Activated CD8-positive, alpha-beta memory T cell treated with anti-CD3 and anti-CD28 coated beads, Interleukin-2, amount 10 ng/mL, durations not matched to agents 7 days and 5 days (primary cell): ENCODE measurements around the gene HIGD1A. TPM values are rescaled to one million over a fixed set of nuclear protein-coding genes. Genes with fewer than 3 reads are reported as not detected.

Experiments
- ATAC-seq: fragments of 150-1000 bp; cut with Tn5 transposase; one replicate; pipeline ENCODE4 v1.10.0; 2021; ENCODE audit warnings: moderate library complexity
- CTCF ChIA-PET: fragments of 350-600 bp; sonication (Branson Sonifier 250); formaldehyde crosslinking; loops from one replicate; lab custom pipeline; 2021; ENCODE audit warnings: antibody characterized with exemption; lab: Charles Lee
- DNase-seq: peaks from one replicate; pipeline ENCODE4 v3.0.0-alpha.2; 2020
- H3K27ac Mint-ChIP-seq: one replicate; pipeline ENCODE4 v1.8.0; 2021; ENCODE audit warnings: mild to moderate bottlenecking, mixed read lengths
- H3K27me3 Mint-ChIP-seq: one replicate; pipeline ENCODE4 v1.8.0; 2021; ENCODE audit warnings: mixed read lengths
- H3K36me3 Mint-ChIP-seq: one replicate; pipeline ENCODE4 v1.8.0; 2021; ENCODE audit warnings: mild to moderate bottlenecking, mixed read lengths
- H3K4me1 Mint-ChIP-seq: one replicate; pipeline ENCODE4 v1.8.0; 2021; ENCODE audit warnings: mixed read lengths
- H3K4me3 Mint-ChIP-seq: one replicate; pipeline ENCODE4 v1.8.0; 2021; ENCODE audit warnings: mild to moderate bottlenecking, moderate library complexity, mixed read lengths
- H3K9me3 Mint-ChIP-seq: one replicate; pipeline ENCODE4 v1.8.0; 2022; ENCODE audit warnings: low read depth, mixed read lengths
- total RNA-seq, 2 experiments: library from RNA; stranded (reverse); gene quantifications; one replicate each; pipeline ENCODE4 v1.2.3, GENCODE V29; 2021

HIGD1A gene
- total RNA-seq, 2 experiments from 2014 or later, result 53.6 to 71.1 TPM

GRCh38 chr3:42745291-42745745 is 59.0 kb downstream of the HIGD1A start:
- Mint-ChIP-seq H3K27me3 (no peaks in the 10 kb centered on the region), H3K9me3 (no peaks in the 10 kb centered on the region), H3K27ac (no peak overlapping the region), H3K4me3 (no peak overlapping the region), H3K36me3 (no peaks in the 10 kb centered on the region), H3K4me1 (peaks cover 14% of the 10 kb centered on the region)
- no peak for DNase-seq
- no peak for ATAC-seq
- CTCF ChIA-PET, result interaction anchor here (0.8 to 3.6 kb wide), 14 partner anchors 9 to 238 kb away, joined by 3 to 17 read pairs (median 4); partner anchors contain the start of genes SEC22C and SS18L2

- Mint-ChIP-seq H3K9me3 (no peaks in the 10 kb centered on the region), H3K4me1 (peaks cover 13% of the 10 kb centered on the region), H3K27me3 (no peaks in the 10 kb centered on the region), H3K36me3 (no peaks in the 10 kb centered on the region), H3K4me3 (no peak overlapping the region), H3K27ac (no peak overlapping the region)
- DNase-seq (peak; percentile 12), ATAC-seq (no peak)
- CTCF ChIA-PET, result interaction anchor here (0.8 to 3.6 kb wide), 14 partner anchors 11 to 241 kb away, joined by 3 to 17 read pairs (median 5); partner anchors contain the start of genes SEC22C, SS18L2 and VIPR1
Observed at GRCh38 chr3:42743204-42743995, 60.9 kb downstream of the HIGD1A start.

- DNase-seq (peak; percentile 39), ATAC-seq (no peak)
- Mint-ChIP-seq H3K4me1 (peaks cover 6% of the 10 kb centered on the region), H3K9me3 (no peaks in the 10 kb centered on the region), H3K36me3 (no peaks in the 10 kb centered on the region), H3K27me3 (no peaks in the 10 kb centered on the region), H3K27ac (no peak overlapping the region), H3K4me3 (no peak overlapping the region)
- CTCF ChIA-PET, result interaction anchor here (1.1 to 1.9 kb wide), 3 partner anchors 66 to 160 kb away, joined by 4 to 5 read pairs (median 5); partner anchors contain the start of gene SEC22C
Observed at GRCh38 chr3:42742688-42743087, 61.6 kb downstream of the HIGD1A start.

GRCh38 chr3:42742259-42742658 is 62.0 kb downstream of the HIGD1A start:
- H3K4me3 Mint-ChIP-seq, result no peak overlapping the region
- CTCF ChIA-PET, result interaction anchor here (1.1 to 1.9 kb wide), 3 partner anchors 65 to 160 kb away, joined by 4 to 5 read pairs (median 5); partner anchors contain the start of gene SEC22C
- no peaks in the 10 kb centered on the region for H3K9me3 Mint-ChIP-seq
- DNase-seq (peak; percentile 29), ATAC-seq (no peak)
- H3K4me1 Mint-ChIP-seq, result peaks cover 2% of the 10 kb centered on the region
- H3K27ac Mint-ChIP-seq, result no peak overlapping the region
- no peaks in the 10 kb centered on the region for H3K27me3 Mint-ChIP-seq
- H3K36me3 Mint-ChIP-seq, result no peaks in the 10 kb centered on the region

GRCh38 chr3:42741796-42742195 is 62.5 kb downstream of the HIGD1A start:
- H3K27me3 Mint-ChIP-seq, result no peaks in the 10 kb centered on the region
- no peaks in the 10 kb centered on the region for H3K4me1 Mint-ChIP-seq
- H3K9me3 Mint-ChIP-seq, result no peaks in the 10 kb centered on the region
- CTCF ChIA-PET, result interaction anchor here (1.6 to 1.9 kb wide), 2 partner anchors 65 to 89 kb away, joined by 4 to 5 read pairs; no protein-coding TSS in a partner anchor
- H3K36me3 Mint-ChIP-seq, result no peaks in the 10 kb centered on the region
- ATAC-seq, result no peak
- no peak for DNase-seq
- no peak overlapping the region for H3K27ac Mint-ChIP-seq
- no peak overlapping the region for H3K4me3 Mint-ChIP-seq

GRCh38 chr3:42739401-42740158 is 64.7 kb downstream of the HIGD1A start:
- Mint-ChIP-seq H3K27ac (no peak overlapping the region), H3K36me3 (no peaks in the 10 kb centered on the region), H3K9me3 (no peaks in the 10 kb centered on the region), H3K4me1 (no peaks in the 10 kb centered on the region), H3K27me3 (no peaks in the 10 kb centered on the region), H3K4me3 (no peak overlapping the region)
- CTCF ChIA-PET, result interaction anchor here (0.9 kb wide), 1 partner anchor 98 kb away, joined by 3 read pairs; no protein-coding TSS in a partner anchor
- DNase-seq (peak; percentile 14), ATAC-seq (no peak)

- DNase-seq (no peak), ATAC-seq (no peak)
- Mint-ChIP-seq H3K4me3 (no peak overlapping the region), H3K27ac (no peak overlapping the region), H3K9me3 (no peaks in the 10 kb centered on the region), H3K36me3 (no peaks in the 10 kb centered on the region), H3K4me1 (no peaks in the 10 kb centered on the region), H3K27me3 (no peaks in the 10 kb centered on the region)
- CTCF ChIA-PET, result no interaction called here
Observed at GRCh38 chr3:42736531-42736930, 67.8 kb downstream of the HIGD1A start.

- H3K9me3 Mint-ChIP-seq, result no peaks in the 10 kb centered on the region
- ATAC-seq (no peak), DNase-seq (no peak)
- H3K4me3 Mint-ChIP-seq, result no peak overlapping the region
- no peak overlapping the region for H3K27ac Mint-ChIP-seq
- no peaks in the 10 kb centered on the region for H3K4me1 Mint-ChIP-seq
- CTCF ChIA-PET, result interaction anchor here (1.1 to 1.6 kb wide), 2 partner anchors 10 to 12 kb away, joined by 4 to 5 read pairs; no protein-coding TSS in a partner anchor
- H3K36me3 Mint-ChIP-seq, result no peaks in the 10 kb centered on the region
- no peaks in the 10 kb centered on the region for H3K27me3 Mint-ChIP-seq
Observed at GRCh38 chr3:42736081-42736480, 68.2 kb downstream of the HIGD1A start.

GRCh38 chr3:42735615-42736014 is 68.7 kb downstream of the HIGD1A start:
- H3K36me3 Mint-ChIP-seq, result no peaks in the 10 kb centered on the region
- peak; percentile 23 for DNase-seq
- no peak for ATAC-seq
- CTCF ChIA-PET, result interaction anchor here (1.1 to 1.6 kb wide), 2 partner anchors 10 to 12 kb away, joined by 4 to 5 read pairs; no protein-coding TSS in a partner anchor
- no peaks in the 10 kb centered on the region for H3K27me3 Mint-ChIP-seq
- H3K27ac Mint-ChIP-seq, result no peak overlapping the region
- no peaks in the 10 kb centered on the region for H3K9me3 Mint-ChIP-seq
- H3K4me3 Mint-ChIP-seq, result no peak overlapping the region
- H3K4me1 Mint-ChIP-seq, result no peaks in the 10 kb centered on the region

GRCh38 chr3:42735019-42735418 is 69.3 kb downstream of the HIGD1A start:
- H3K4me3 Mint-ChIP-seq, result no peak overlapping the region
- H3K36me3 Mint-ChIP-seq, result no peaks in the 10 kb centered on the region
- H3K27ac Mint-ChIP-seq, result no peak overlapping the region
- H3K27me3 Mint-ChIP-seq, result no peaks in the 10 kb centered on the region
- CTCF ChIA-PET, result interaction anchor here (1.1 to 1.6 kb wide), 3 partner anchors 10 to 13 kb away, joined by 3 to 5 read pairs (median 4); no protein-coding TSS in a partner anchor
- DNase-seq, result no peak
- no peaks in the 10 kb centered on the region for H3K9me3 Mint-ChIP-seq
- no peaks in the 10 kb centered on the region for H3K4me1 Mint-ChIP-seq
- ATAC-seq, result no peak

- H3K27me3 Mint-ChIP-seq, result no peaks in the 10 kb centered on the region
- H3K27ac Mint-ChIP-seq, result no peak overlapping the region
- H3K4me3 Mint-ChIP-seq, result no peak overlapping the region
- CTCF ChIA-PET, result interaction anchor here (1.2 to 1.6 kb wide), 2 partner anchors 10 to 12 kb away, joined by 3 to 4 read pairs; no protein-coding TSS in a partner anchor
- H3K36me3 Mint-ChIP-seq, result no peaks in the 10 kb centered on the region
- H3K4me1 Mint-ChIP-seq, result no peaks in the 10 kb centered on the region
- ATAC-seq (no peak), DNase-seq (no peak)
- H3K9me3 Mint-ChIP-seq, result no peaks in the 10 kb centered on the region
Observed at GRCh38 chr3:42734263-42734860, 69.9 kb downstream of the HIGD1A start.

- Mint-ChIP-seq H3K36me3 (no peaks in the 10 kb centered on the region), H3K27me3 (no peaks in the 10 kb centered on the region), H3K9me3 (no peaks in the 10 kb centered on the region), H3K4me3 (no peak overlapping the region), H3K4me1 (no peaks in the 10 kb centered on the region), H3K27ac (no peak overlapping the region)
- CTCF ChIA-PET, result no interaction called here
- ATAC-seq (no peak), DNase-seq (no peak)
Observed at GRCh38 chr3:42733501-42734262, 70.6 kb downstream of the HIGD1A start.
